Neuronal stem cell (in vitro differentiated cells): ENCODE measurements around the gene COMMD1.

Experiments used
- DNase-seq: peaks from one replicate; pipeline ENCODE4 v3.0.0-alpha.2; 2013; ENCODE audit warnings: low spot score
- H2AFZ ChIP-seq: one replicate; pipeline ENCODE4 v1.6.1; 2013; ENCODE audit warnings: mild to moderate bottlenecking, low read length, inconsistent platforms
- H2AK5ac ChIP-seq: 2 replicates; pipeline ENCODE4 v1.6.1; 2013; ENCODE audit warnings: low read depth, mild to moderate bottlenecking, inconsistent platforms, low read length, moderate library complexity, mixed read lengths
- H2BK120ac ChIP-seq: 2 replicates; pipeline ENCODE4 v1.6.1; 2013; ENCODE audit warnings: low read depth, mild to moderate bottlenecking, inconsistent platforms, low read length, moderate library complexity, mixed read lengths
- H2BK12ac ChIP-seq: one replicate; pipeline ENCODE4 v1.6.1; 2013; ENCODE audit warnings: low read length, inconsistent platforms
- H2BK15ac ChIP-seq: 2 replicates; pipeline ENCODE4 v1.6.1; 2013; ENCODE audit warnings: mild to moderate bottlenecking, low read length, inconsistent platforms, mixed read lengths
- H2BK5ac ChIP-seq: one replicate; pipeline ENCODE4 v1.6.1; 2013; ENCODE audit warnings: inconsistent platforms, mild to moderate bottlenecking, low read length, moderate library complexity
- H3K14ac ChIP-seq: one replicate; pipeline ENCODE4 v1.6.1; 2013; ENCODE audit warnings: low read length, inconsistent platforms
- H3K18ac ChIP-seq: 2 replicates; pipeline ENCODE4 v1.6.1; 2013; ENCODE audit warnings: low read length, inconsistent platforms
- H3K23ac ChIP-seq: 2 replicates; pipeline ENCODE4 v1.6.1; 2013; ENCODE audit warnings: low read depth, mild to moderate bottlenecking, mixed read lengths, low read length, inconsistent platforms; ENCODE audit not compliant: poor library complexity
- H3K27ac ChIP-seq: replicated peaks from 3 replicates; pipeline ENCODE4 v1.5.1; 2013; ENCODE audit warnings: low read length, inconsistent platforms
- H3K27me3 ChIP-seq, 3 experiments: 2 replicates each; pipeline ENCODE4 v1.6.1; 2013; ENCODE audit warnings: low read length in 3 of 3, mild to moderate bottlenecking in 2 of 3, inconsistent platforms in 1 of 3, low read depth in 1 of 3, mixed read lengths in 1 of 3, moderate library complexity in 1 of 3; ENCODE audit not compliant: control insufficient read depth in 3 of 3, insufficient read depth in 3 of 3
- H3K36me3 ChIP-seq, 2 donors: replicated peaks in 1 of 2; 2 replicates each; pipeline ENCODE4 v1.6.1; 2013; ENCODE audit warnings: low read length in 2 of 2; ENCODE audit not compliant: control insufficient read depth in 2 of 2, insufficient read depth in 2 of 2
- H3K4ac ChIP-seq: 2 replicates; pipeline ENCODE4 v1.6.1; 2013; ENCODE audit warnings: inconsistent platforms, mild to moderate bottlenecking, low read length, moderate library complexity
- H3K4me1 ChIP-seq, 2 donors: 1 replicate in 1 of 2; 2 replicates in 1 of 2; pipeline ENCODE4 v1.6.1; 2013; ENCODE audit warnings: low read length in 2 of 2, low read depth in 1 of 2; ENCODE audit not compliant: control insufficient read depth in 2 of 2, insufficient read depth in 1 of 2
- H3K4me2 ChIP-seq: one replicate; pipeline ENCODE4 v1.6.1; 2013; ENCODE audit warnings: mild to moderate bottlenecking, low read length, inconsistent platforms; ENCODE audit not compliant: insufficient read depth, poor library complexity, severe bottlenecking
- H3K4me3 ChIP-seq, 2 donors: 2 replicates each; pipeline ENCODE4 v1.5.1; 2013; ENCODE audit warnings: low read length in 2 of 2, mild to moderate bottlenecking in 2 of 2, inconsistent platforms in 1 of 2, moderate library complexity in 1 of 2
- H3K79me1 ChIP-seq: one replicate; pipeline ENCODE4 v1.6.1; 2013; ENCODE audit warnings: low read depth, mild to moderate bottlenecking, inconsistent platforms, low read length, moderate library complexity
- H3K9ac ChIP-seq: one replicate; pipeline ENCODE4 v1.6.1; 2013; ENCODE audit warnings: mild to moderate bottlenecking, low read depth, low read length, inconsistent platforms; ENCODE audit not compliant: poor library complexity
- H3K9me3 ChIP-seq, 2 donors: replicated peaks in 1 of 2; 2 replicates each; pipeline versions ENCODE3 to v1.6.1; 2013; ENCODE audit warnings: low read length in 2 of 2, mild to moderate bottlenecking in 2 of 2, inconsistent platforms in 1 of 2, low read depth in 1 of 2, mixed read lengths in 1 of 2, moderate library complexity in 1 of 2; ENCODE audit not compliant: control insufficient read depth in 2 of 2, insufficient read depth in 1 of 2
- H4K8ac ChIP-seq: one replicate; pipeline ENCODE4 v1.6.1; 2013; ENCODE audit warnings: low read depth, mild to moderate bottlenecking, inconsistent platforms, low read length, moderate library complexity
- H4K91ac ChIP-seq: one replicate; pipeline ENCODE4 v1.6.1; 2013; ENCODE audit warnings: low read length, low read depth, mild to moderate bottlenecking, inconsistent platforms; ENCODE audit not compliant: poor library complexity
- WGBS, 2 donors: extraction: QIAGEN DNeasy Blood & Tissue Kit; methylation state at CpG; one replicate each; pipeline ENCODE4 v1.1.7; 2013; ENCODE audit warnings: missing lambda C conversion rate in 2 of 2, mixed read lengths in 1 of 2; ENCODE audit not compliant: insufficient read length in 2 of 2, insufficient replicate concordance in 1 of 2; ENCODE audit errors: extremely low coverage in 2 of 2; 5-methylcytosine and 5-hydroxymethylcytosine counted together

The COMMD1 gene

GRCh38 chr2:62054916-62055450, 149.5 kb downstream of the COMMD1 start:
- H2AFZ ChIP-seq = no peak overlapping the region
- no peak overlapping the region for H3K18ac ChIP-seq
- H4K91ac ChIP-seq = no peak overlapping the region
- no peak overlapping the region for H3K27ac ChIP-seq
- H2BK120ac ChIP-seq = no peak overlapping the region
- no peak overlapping the region for H3K4me3 ChIP-seq
- no peak for DNase-seq
- H4K8ac ChIP-seq = no peak overlapping the region
- H3K9ac ChIP-seq = no peak overlapping the region
- WGBS, 2 donors = no CpG with 5 or more reads among the region's 3 CpGs
- peaks cover 2 to 17% of the 10 kb centered on the region in 2 donors for H3K4me1 ChIP-seq
- no peak overlapping the region for H3K4me2 ChIP-seq
- H3K9me3 ChIP-seq = no peaks in the 10 kb centered on the region
- H2BK15ac ChIP-seq = no peak overlapping the region
- H3K27me3 ChIP-seq = no peaks in the 10 kb centered on the region
- H3K79me1 ChIP-seq = no peaks in the 10 kb centered on the region
- no peak overlapping the region for H3K4ac ChIP-seq
- H3K36me3 ChIP-seq = no peaks in the 10 kb centered on the region
- H3K14ac ChIP-seq = no peak overlapping the region
- H2AK5ac ChIP-seq = no peak overlapping the region
- no peak overlapping the region for H3K23ac ChIP-seq
- no peak overlapping the region for H2BK12ac ChIP-seq
- no peak overlapping the region for H2BK5ac ChIP-seq

- no peak overlapping the region for H2BK12ac ChIP-seq
- no peak overlapping the region for H4K91ac ChIP-seq
- H3K4me3 ChIP-seq = no peak overlapping the region
- H3K4me2 ChIP-seq = no peak overlapping the region
- no peak for DNase-seq
- no peaks in the 10 kb centered on the region for H3K79me1 ChIP-seq
- no peak overlapping the region for H3K18ac ChIP-seq
- no peak overlapping the region for H2BK15ac ChIP-seq
- H3K4ac ChIP-seq = no peak overlapping the region
- H3K27ac ChIP-seq = no peak overlapping the region
- no CpG with 5 or more reads among the region's 3 CpGs for WGBS, 2 donors
- no peak overlapping the region for H3K23ac ChIP-seq
- H3K14ac ChIP-seq = no peak overlapping the region
- no peak overlapping the region for H2AFZ ChIP-seq
- H2AK5ac ChIP-seq = no peak overlapping the region
- no peaks in the 10 kb centered on the region for H3K36me3 ChIP-seq
- no peak overlapping the region for H2BK120ac ChIP-seq
- H4K8ac ChIP-seq = no peak overlapping the region
- peaks cover 2 to 9% of the 10 kb centered on the region in 2 donors for H3K4me1 ChIP-seq
- no peak overlapping the region for H2BK5ac ChIP-seq
- no peaks in the 10 kb centered on the region for H3K27me3 ChIP-seq
- H3K9me3 ChIP-seq = no peaks in the 10 kb centered on the region
- no peak overlapping the region for H3K9ac ChIP-seq
Measured at GRCh38 chr2:62055724-62056336, 150.4 kb downstream of the COMMD1 start.

- no peak for DNase-seq
- Histone ChIP-seq H2AFZ (no peak overlapping the region), H3K23ac (no peak overlapping the region), H4K8ac (no peak overlapping the region), H3K9ac (no peak overlapping the region), H2BK120ac (no peak overlapping the region), H3K79me1 (no peaks in the 10 kb centered on the region), H2BK12ac (no peak overlapping the region), H3K4me2 (no peak overlapping the region), H3K4ac (no peak overlapping the region), H3K4me1 (peaks cover 2 to 5% of the 10 kb centered on the region in 2 donors), H3K18ac (no peak overlapping the region), H3K27me3 (no peaks in the 10 kb centered on the region), H2AK5ac (no peak overlapping the region), H3K4me3 (no peak overlapping the region), H3K36me3 (no peaks in the 10 kb centered on the region), H3K9me3 (no peaks in the 10 kb centered on the region), H3K27ac (no peak overlapping the region), H2BK5ac (no peak overlapping the region), H4K91ac (no peak overlapping the region), H3K14ac (no peak overlapping the region), H2BK15ac (no peak overlapping the region)
- no CpG with 5 or more reads among the region's 5 CpGs for whole genome bisulfite sequencing, 2 donors
Measured at GRCh38 chr2:62056341-62056740, 150.9 kb downstream of the COMMD1 start.

GRCh38 chr2:62065243-62065642, 159.8 kb downstream of the COMMD1 start:
- Histone ChIP-seq H4K91ac (no peak overlapping the region), H2AFZ (no peak overlapping the region), H3K4me1 (no peaks in the 10 kb centered on the region), H3K27me3 (no peaks in the 10 kb centered on the region), H4K8ac (no peak overlapping the region), H3K4me3 (no peak overlapping the region), H3K18ac (no peak overlapping the region), H3K79me1 (no peaks in the 10 kb centered on the region), H2BK15ac (no peak overlapping the region), H2BK5ac (no peak overlapping the region), H3K4ac (no peak overlapping the region), H3K27ac (no peak overlapping the region), H3K4me2 (no peak overlapping the region), H2BK12ac (no peak overlapping the region), H3K36me3 (no peaks in the 10 kb centered on the region), H2BK120ac (no peak overlapping the region), H3K9ac (no peak overlapping the region), H2AK5ac (no peak overlapping the region), H3K9me3 (no peaks in the 10 kb centered on the region), H3K23ac (no peak overlapping the region), H3K14ac (no peak overlapping the region)
- no peak for DNase-seq
